ENCODE results near the gene ST14.
A peak's percentile ranks its signal among the peaks of the same experiment; 100 is the strongest.

The ST14 gene

GRCh38 chr11:130148796-130149326 lies 10.7 kb upstream of the ST14 start:
- Histone ChIP-seq H3K36me3 (ENCODE audit: control insufficient read depth in 1 of 2, insufficient read depth in 2 of 2, low read length in 2 of 2) (peaks cover 1 to 3% of the 10 kb centered on the region in 2 donors), H3K4me3 (ENCODE audit: low read depth in 1 of 2, low read length in 2 of 2) (no peak overlapping the region), H3K4me1 (ENCODE audit: control insufficient read depth in 1 of 2, insufficient read depth in 2 of 2, low read length in 2 of 2) (peaks cover 56 to 64% of the 10 kb centered on the region in 2 donors), H3K9me3 (ENCODE audit: control insufficient read depth in 1 of 2, low read length in 2 of 2) (no peaks in the 10 kb centered on the region), H3K27ac (ENCODE audit: low read depth, low read length) (no peak overlapping the region), H3K9ac (ENCODE audit: low read depth in 1 of 2, low read length in 2 of 2) (no peak overlapping the region), H3K27me3 (ENCODE audit: control insufficient read depth in 1 of 2, insufficient read depth in 2 of 2, low read length in 2 of 2) (no peaks in the 10 kb centered on the region)

DNA sequence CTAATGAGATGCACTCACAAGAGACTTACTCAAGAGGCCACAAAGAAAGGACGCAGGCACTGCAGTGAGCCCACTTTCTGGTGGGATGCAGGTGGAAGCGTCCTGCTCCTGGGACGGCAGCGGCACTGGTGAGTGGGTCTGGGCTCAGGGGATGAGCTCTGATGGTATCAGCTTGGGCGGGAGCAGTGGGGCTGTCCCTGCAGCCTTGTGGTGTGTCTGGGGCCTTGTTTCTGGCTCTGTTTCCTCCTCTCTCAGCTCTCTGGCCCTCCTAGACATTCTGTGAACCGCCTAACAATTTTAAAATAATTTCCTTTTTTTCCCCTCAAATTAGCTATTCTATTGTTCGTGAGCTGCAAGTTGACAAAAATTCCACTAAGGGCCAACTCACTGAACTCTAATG lies 8.8 kb upstream of the ST14 start:
- H3K4me1 ChIP-seq (ENCODE audit: control insufficient read depth in 1 of 2, insufficient read depth in 2 of 2, low read length in 2 of 2), result peaks cover 37 to 46% of the 10 kb centered on the region in 2 donors
- H3K36me3 ChIP-seq (ENCODE audit: control insufficient read depth in 1 of 2, insufficient read depth in 2 of 2, low read length in 2 of 2), result no peaks in the 10 kb centered on the region
- no peaks in the 10 kb centered on the region for H3K9me3 ChIP-seq (ENCODE audit: control insufficient read depth in 1 of 2, low read length in 2 of 2)
- no peak overlapping the region for H3K27ac ChIP-seq (ENCODE audit: low read depth, low read length)
- no peak overlapping the region for H3K4me3 ChIP-seq (ENCODE audit: low read depth in 1 of 2, low read length in 2 of 2)
- H3K9ac ChIP-seq (ENCODE audit: low read depth in 1 of 2, low read length in 2 of 2), result no peak overlapping the region
- no peaks in the 10 kb centered on the region for H3K27me3 ChIP-seq (ENCODE audit: control insufficient read depth in 1 of 2, insufficient read depth in 2 of 2, low read length in 2 of 2)

DNA sequence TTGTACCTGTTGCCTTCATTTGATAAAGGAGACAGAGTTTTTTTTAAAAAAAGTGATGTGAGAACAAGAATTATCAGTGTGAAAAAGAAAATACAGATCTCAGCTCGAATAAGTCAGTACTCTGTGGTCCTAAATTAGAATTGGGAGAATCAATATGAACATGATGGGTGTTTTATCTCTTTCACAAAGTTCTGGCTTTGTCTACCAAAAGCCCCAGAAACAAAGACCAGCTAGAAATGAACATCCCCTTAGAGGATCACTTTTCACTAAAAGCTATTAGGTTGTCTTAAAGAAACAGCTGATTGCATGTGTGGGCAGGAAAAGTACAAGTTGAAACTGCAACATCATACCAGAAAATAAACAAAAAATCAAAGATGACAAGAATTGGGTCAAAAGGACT lies 8.4 kb upstream of the ST14 start:
- Histone ChIP-seq H3K9me3 (ENCODE audit: control insufficient read depth in 1 of 2, low read length in 2 of 2) (no peaks in the 10 kb centered on the region), H3K4me3 (ENCODE audit: low read depth in 1 of 2, low read length in 2 of 2) (no peak overlapping the region), H3K27me3 (ENCODE audit: control insufficient read depth in 1 of 2, insufficient read depth in 2 of 2, low read length in 2 of 2) (no peaks in the 10 kb centered on the region), H3K36me3 (ENCODE audit: control insufficient read depth in 1 of 2, insufficient read depth in 2 of 2, low read length in 2 of 2) (no peaks in the 10 kb centered on the region), H3K4me1 (ENCODE audit: control insufficient read depth in 1 of 2, insufficient read depth in 2 of 2, low read length in 2 of 2) (peaks cover 37 to 42% of the 10 kb centered on the region in 2 donors), H3K27ac (ENCODE audit: low read depth, low read length) (no peak overlapping the region), H3K9ac (ENCODE audit: low read depth in 1 of 2, low read length in 2 of 2) (no peak overlapping the region)

- Histone ChIP-seq H3K4me1 (ENCODE audit: control insufficient read depth in 1 of 2, insufficient read depth in 2 of 2, low read length in 2 of 2) (peaks cover 14 to 18% of the 10 kb centered on the region in 2 donors), H3K9me3 (ENCODE audit: control insufficient read depth in 1 of 2, low read length in 2 of 2) (no peaks in the 10 kb centered on the region), H3K9ac (ENCODE audit: low read depth in 1 of 2, low read length in 2 of 2) (no peak overlapping the region), H3K4me3 (ENCODE audit: low read depth in 1 of 2, low read length in 2 of 2) (no peak overlapping the region), H3K36me3 (ENCODE audit: control insufficient read depth in 1 of 2, insufficient read depth in 2 of 2, low read length in 2 of 2) (no peaks in the 10 kb centered on the region), H3K27me3 (ENCODE audit: control insufficient read depth in 1 of 2, insufficient read depth in 2 of 2, low read length in 2 of 2) (peaks cover 0 to 3% of the 10 kb centered on the region in 2 donors), H3K27ac (ENCODE audit: low read depth, low read length) (no peak overlapping the region)
These were observed 3.2 kb upstream of the ST14 start for GRCh38 chr11:130156108-130157022.

- Histone ChIP-seq H3K9me3 (ENCODE audit: control insufficient read depth in 1 of 2, low read length in 2 of 2) (no peaks in the 10 kb centered on the region), H3K9ac (ENCODE audit: low read depth in 1 of 2, low read length in 2 of 2) (no peak overlapping the region), H3K4me1 (ENCODE audit: control insufficient read depth in 1 of 2, insufficient read depth in 2 of 2, low read length in 2 of 2) (peaks cover 19% of the 10 kb centered on the region in 2 donors), H3K27ac (ENCODE audit: low read depth, low read length) (no peak overlapping the region), H3K27me3 (ENCODE audit: control insufficient read depth in 1 of 2, insufficient read depth in 2 of 2, low read length in 2 of 2) (peaks cover 0 to 3% of the 10 kb centered on the region in 2 donors), H3K4me3 (ENCODE audit: low read depth in 1 of 2, low read length in 2 of 2) (no peak overlapping the region), H3K36me3 (ENCODE audit: control insufficient read depth in 1 of 2, insufficient read depth in 2 of 2, low read length in 2 of 2) (no peaks in the 10 kb centered on the region)
These were observed 2.5 kb upstream of the ST14 start for GRCh38 chr11:130157101-130157500.

DNA sequence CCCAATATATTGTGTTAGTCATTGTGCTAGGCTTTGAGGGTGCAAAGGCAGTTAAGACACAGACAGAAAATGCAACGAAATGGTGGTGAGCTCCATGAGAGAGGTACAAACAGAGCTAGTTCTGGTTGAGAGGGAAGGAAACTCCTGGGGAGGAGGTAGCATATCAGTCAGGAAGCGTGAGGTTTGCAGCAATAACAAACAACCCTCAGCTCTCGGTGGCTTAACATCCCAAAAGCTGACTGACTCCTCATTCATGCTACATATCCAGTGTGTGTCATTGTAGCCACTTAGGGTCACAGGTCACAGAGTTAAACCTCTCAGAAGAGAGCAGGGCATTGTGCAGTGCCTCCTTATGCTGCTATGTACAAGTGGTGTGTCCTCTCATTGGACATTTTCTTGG lies 1.7 kb upstream of the ST14 start:
- H3K9me3 ChIP-seq (ENCODE audit: control insufficient read depth in 1 of 2, low read length in 2 of 2), result no peaks in the 10 kb centered on the region
- no peak overlapping the region for H3K4me3 ChIP-seq (ENCODE audit: low read depth in 1 of 2, low read length in 2 of 2)
- no peak overlapping the region for H3K9ac ChIP-seq (ENCODE audit: low read depth in 1 of 2, low read length in 2 of 2)
- peaks cover 0 to 3% of the 10 kb centered on the region in 2 donors for H3K27me3 ChIP-seq (ENCODE audit: control insufficient read depth in 1 of 2, insufficient read depth in 2 of 2, low read length in 2 of 2)
- H3K27ac ChIP-seq (ENCODE audit: low read depth, low read length), result no peak overlapping the region
- H3K4me1 ChIP-seq (ENCODE audit: control insufficient read depth in 1 of 2, insufficient read depth in 2 of 2, low read length in 2 of 2), result peaks cover 26% of the 10 kb centered on the region in 2 donors
- peaks cover 0 to 5% of the 10 kb centered on the region in 2 donors for H3K36me3 ChIP-seq (ENCODE audit: control insufficient read depth in 1 of 2, insufficient read depth in 2 of 2, low read length in 2 of 2)

- Histone ChIP-seq H3K36me3 (ENCODE audit: control insufficient read depth in 1 of 2, insufficient read depth in 2 of 2, low read length in 2 of 2) (peaks cover 0 to 5% of the 10 kb centered on the region in 2 donors), H3K27me3 (ENCODE audit: control insufficient read depth in 1 of 2, insufficient read depth in 2 of 2, low read length in 2 of 2) (peaks cover 0 to 3% of the 10 kb centered on the region in 2 donors), H3K4me1 (ENCODE audit: control insufficient read depth in 1 of 2, insufficient read depth in 2 of 2, low read length in 2 of 2) (peaks cover 39% of the 10 kb centered on the region in 2 donors), H3K9ac (ENCODE audit: low read depth in 1 of 2, low read length in 2 of 2) (no peak overlapping the region), H3K27ac (ENCODE audit: low read depth, low read length) (no peak overlapping the region), H3K4me3 (ENCODE audit: low read depth in 1 of 2, low read length in 2 of 2) (peak overlapping the region; percentile 18 to 81), H3K9me3 (ENCODE audit: control insufficient read depth in 1 of 2, low read length in 2 of 2) (no peaks in the 10 kb centered on the region)
These were observed 443 bp upstream of the ST14 start for GRCh38 chr11:130159139-130159538.

- Histone ChIP-seq H3K9me3 (ENCODE audit: control insufficient read depth in 1 of 2, low read length in 2 of 2) (no peaks in the 10 kb centered on the region), H3K4me3 (ENCODE audit: low read depth in 1 of 2, low read length in 2 of 2) (peak overlapping the region; percentile 81 to 85), H3K27ac (ENCODE audit: low read depth, low read length) (peak overlapping the region; percentile 48), H3K27me3 (ENCODE audit: control insufficient read depth in 1 of 2, insufficient read depth in 2 of 2, low read length in 2 of 2) (peaks cover 0 to 3% of the 10 kb centered on the region in 2 donors), H3K4me1 (ENCODE audit: control insufficient read depth in 1 of 2, insufficient read depth in 2 of 2, low read length in 2 of 2) (peaks cover 50% of the 10 kb centered on the region in 2 donors), H3K9ac (ENCODE audit: low read depth in 1 of 2, low read length in 2 of 2) (peak overlapping the region; percentile 87 to 92), H3K36me3 (ENCODE audit: control insufficient read depth in 1 of 2, insufficient read depth in 2 of 2, low read length in 2 of 2) (peaks cover 0 to 7% of the 10 kb centered on the region in 2 donors)
These were observed 1.0 kb downstream of the ST14 start for GRCh38 chr11:130160498-130161155.

- peak overlapping the region; percentile 48 for H3K27ac ChIP-seq (ENCODE audit: low read depth, low read length)
- H3K9me3 ChIP-seq (ENCODE audit: control insufficient read depth in 1 of 2, low read length in 2 of 2), result no peaks in the 10 kb centered on the region
- peak overlapping the region; percentile 87 to 92 for H3K9ac ChIP-seq (ENCODE audit: low read depth in 1 of 2, low read length in 2 of 2)
- peaks cover 51 to 56% of the 10 kb centered on the region in 2 donors for H3K4me1 ChIP-seq (ENCODE audit: control insufficient read depth in 1 of 2, insufficient read depth in 2 of 2, low read length in 2 of 2)
- H3K36me3 ChIP-seq (ENCODE audit: control insufficient read depth in 1 of 2, insufficient read depth in 2 of 2, low read length in 2 of 2), result peaks cover 0 to 7% of the 10 kb centered on the region in 2 donors
- peaks cover 0 to 3% of the 10 kb centered on the region in 2 donors for H3K27me3 ChIP-seq (ENCODE audit: control insufficient read depth in 1 of 2, insufficient read depth in 2 of 2, low read length in 2 of 2)
- H3K4me3 ChIP-seq (ENCODE audit: low read depth in 1 of 2, low read length in 2 of 2), result peak overlapping the region; percentile 81 to 85
These were observed 2.0 kb downstream of the ST14 start for GRCh38 chr11:130161441-130162145.

Measured in duodenal mucosa (tissue), 2 donors.